Measurements from ENCODE around the gene CCDC40. TPM values are rescaled to one million over a fixed set of nuclear protein-coding genes. Genes with fewer than 3 reads are reported as not detected.

The CCDC40 gene, protein sequence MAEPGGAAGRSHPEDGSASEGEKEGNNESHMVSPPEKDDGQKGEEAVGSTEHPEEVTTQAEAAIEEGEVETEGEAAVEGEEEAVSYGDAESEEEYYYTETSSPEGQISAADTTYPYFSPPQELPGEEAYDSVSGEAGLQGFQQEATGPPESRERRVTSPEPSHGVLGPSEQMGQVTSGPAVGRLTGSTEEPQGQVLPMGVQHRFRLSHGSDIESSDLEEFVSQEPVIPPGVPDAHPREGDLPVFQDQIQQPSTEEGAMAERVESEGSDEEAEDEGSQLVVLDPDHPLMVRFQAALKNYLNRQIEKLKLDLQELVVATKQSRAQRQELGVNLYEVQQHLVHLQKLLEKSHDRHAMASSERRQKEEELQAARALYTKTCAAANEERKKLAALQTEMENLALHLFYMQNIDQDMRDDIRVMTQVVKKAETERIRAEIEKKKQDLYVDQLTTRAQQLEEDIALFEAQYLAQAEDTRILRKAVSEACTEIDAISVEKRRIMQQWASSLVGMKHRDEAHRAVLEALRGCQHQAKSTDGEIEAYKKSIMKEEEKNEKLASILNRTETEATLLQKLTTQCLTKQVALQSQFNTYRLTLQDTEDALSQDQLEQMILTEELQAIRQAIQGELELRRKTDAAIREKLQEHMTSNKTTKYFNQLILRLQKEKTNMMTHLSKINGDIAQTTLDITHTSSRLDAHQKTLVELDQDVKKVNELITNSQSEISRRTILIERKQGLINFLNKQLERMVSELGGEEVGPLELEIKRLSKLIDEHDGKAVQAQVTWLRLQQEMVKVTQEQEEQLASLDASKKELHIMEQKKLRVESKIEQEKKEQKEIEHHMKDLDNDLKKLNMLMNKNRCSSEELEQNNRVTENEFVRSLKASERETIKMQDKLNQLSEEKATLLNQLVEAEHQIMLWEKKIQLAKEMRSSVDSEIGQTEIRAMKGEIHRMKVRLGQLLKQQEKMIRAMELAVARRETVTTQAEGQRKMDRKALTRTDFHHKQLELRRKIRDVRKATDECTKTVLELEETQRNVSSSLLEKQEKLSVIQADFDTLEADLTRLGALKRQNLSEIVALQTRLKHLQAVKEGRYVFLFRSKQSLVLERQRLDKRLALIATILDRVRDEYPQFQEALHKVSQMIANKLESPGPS
- 1 to 10 TPM; 3.6 to 4.3 TPM for total RNA-seq
- polyA plus RNA-seq = not detected

DNA sequence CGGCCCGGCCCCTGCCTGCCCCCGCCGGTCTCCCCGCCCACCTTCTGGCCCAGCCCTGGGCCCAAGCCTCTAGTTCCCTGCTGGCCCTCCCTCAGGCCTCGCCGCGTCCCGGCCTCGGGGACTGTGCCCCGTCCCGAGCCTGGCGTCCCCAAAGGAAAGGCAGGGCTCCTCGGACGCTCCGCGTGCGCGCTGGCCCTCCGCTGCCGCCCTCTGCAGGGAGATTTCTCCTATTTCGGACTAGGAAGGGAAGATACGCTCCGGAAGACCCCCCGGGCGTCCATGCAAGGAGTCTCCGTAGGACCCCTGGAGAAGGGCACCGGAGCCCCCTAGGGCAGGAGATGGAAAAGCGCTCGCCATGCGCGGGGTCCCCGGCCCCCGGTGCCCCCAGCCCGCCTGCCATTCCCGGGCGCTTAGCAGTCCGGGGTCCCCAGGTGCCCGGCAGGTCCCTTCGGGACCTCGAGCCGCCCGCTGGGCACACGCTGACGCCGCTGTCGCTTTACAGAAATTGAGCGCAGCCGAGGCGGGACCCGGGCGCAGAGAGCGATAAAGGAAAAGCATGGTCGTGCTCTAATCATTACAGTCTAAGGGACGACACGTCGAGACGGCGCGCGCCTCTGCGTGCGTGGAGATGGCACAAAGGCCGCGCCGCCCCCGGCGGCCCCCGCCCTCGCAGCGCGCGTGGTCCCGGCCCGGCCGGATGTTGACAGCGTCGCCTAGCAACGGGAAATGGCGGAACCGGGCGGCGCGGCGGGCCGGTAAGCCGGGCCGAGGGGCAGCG, at the start of gene CCDC40:
TSS of gene CCDC40 (plus strand) at position 706 of the 778 bp plus-strand sequence. CDS start at position 727, 21 bp downstream.
- H3K9me3 ChIP-seq (ENCODE audit: low read length) = no peaks in the 10 kb centered on the region
- H3K4me1 ChIP-seq (ENCODE audit: insufficient read depth, low read length) = peaks cover 15% of the 10 kb centered on the region
- H3K9me3 Mint-ChIP-seq = no peaks in the 10 kb centered on the region
- peak within 1 kb of the TSS; percentile 77 to 95 (median 86) for H3K4me3 Mint-ChIP-seq
- H3K27ac ChIP-seq (ENCODE audit: low read depth, low read length) = peak within 1 kb of the TSS; percentile 65
- peak; percentile 71 to 91 (median 80) for DNase-seq
- ChIA-PET CTCF (no interaction called here), POLR2A (no interaction called here)
- peak within 1 kb of the TSS; percentile 77 for H3K4me3 ChIP-seq (ENCODE audit: low read length)
- no peaks in the 10 kb centered on the region for H3K36me3 ChIP-seq (ENCODE audit: insufficient read depth, low read length)
- H3K36me3 Mint-ChIP-seq = peaks cover 0 to 4% (median 0%) of the 10 kb centered on the region in 3 donors
- H3K27me3 ChIP-seq (ENCODE audit: insufficient read depth, low read length, poor library complexity, severe bottlenecking) = peaks cover 5% of the 10 kb centered on the region
- peak within 1 kb of the TSS in 7 of 8 donors; percentile 92 to 98 (median 96) for H3K27ac Mint-ChIP-seq
- H3K27me3 Mint-ChIP-seq = peaks cover 10 to 20% of the 10 kb centered on the region in 2 donors
- H3K4me1 Mint-ChIP-seq = peaks cover 11 to 14% (median 11%) of the 10 kb centered on the region in 3 donors

DNA sequence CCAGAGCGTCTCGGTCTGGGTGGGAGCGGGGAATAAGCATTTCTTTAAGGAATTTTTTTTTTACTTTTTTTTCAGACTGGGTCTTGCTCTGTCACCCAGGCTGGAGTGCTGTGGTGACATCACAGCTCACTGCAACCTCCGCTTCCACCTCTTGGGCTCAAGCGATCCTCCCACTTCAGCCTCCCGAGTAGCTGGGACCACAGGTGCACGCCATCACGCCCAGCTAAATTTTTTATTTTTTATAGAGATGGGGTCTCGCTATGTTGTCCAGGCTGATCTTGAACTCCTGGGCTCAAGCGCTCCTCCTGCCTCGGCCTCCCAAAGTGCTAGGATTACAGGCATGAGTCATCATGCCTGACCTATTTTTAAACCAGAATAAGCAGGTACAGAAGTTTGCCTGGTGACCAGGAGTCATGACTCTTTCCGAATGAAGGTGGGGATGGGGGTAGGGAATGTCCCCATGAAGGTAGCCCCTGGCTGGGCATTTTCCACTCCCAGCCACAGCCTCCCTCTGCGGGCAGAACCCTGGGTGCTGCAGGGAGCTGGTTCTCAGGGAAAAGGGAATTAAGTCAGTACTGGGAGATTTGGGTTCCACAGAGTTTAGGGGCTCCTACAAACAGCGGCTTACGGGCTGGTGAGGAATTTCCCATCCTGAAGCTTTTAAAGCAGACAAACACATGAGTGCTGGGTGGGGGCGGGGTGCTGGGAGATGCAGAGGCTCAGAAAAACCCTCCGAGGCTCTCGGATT, 49.1 kb upstream of the CCDC40 start:
- DNase-seq = peak in 1 of 5 donors; percentile 20
- H3K9me3 ChIP-seq (ENCODE audit: low read length) = no peaks in the 10 kb centered on the region
- peaks cover 0 to 13% of the 10 kb centered on the region in 2 donors for H3K27me3 Mint-ChIP-seq
- ChIA-PET CTCF (no interaction called here), POLR2A (no interaction called here)
- peaks cover 5% of the 10 kb centered on the region for H3K4me1 ChIP-seq (ENCODE audit: insufficient read depth, low read length)
- H3K4me3 Mint-ChIP-seq = no peak overlapping the region
- no peaks in the 10 kb centered on the region for H3K36me3 ChIP-seq (ENCODE audit: insufficient read depth, low read length)
- no peak overlapping the region for H3K27ac ChIP-seq (ENCODE audit: low read depth, low read length)
- no peaks in the 10 kb centered on the region for H3K27me3 ChIP-seq (ENCODE audit: insufficient read depth, low read length, poor library complexity, severe bottlenecking)
- H3K4me1 Mint-ChIP-seq = peaks cover 4 to 17% (median 10%) of the 10 kb centered on the region in 3 donors
- H3K9me3 Mint-ChIP-seq = no peaks in the 10 kb centered on the region
- no peak overlapping the region for H3K4me3 ChIP-seq (ENCODE audit: low read length)
- peak overlapping the region in 1 of 8 donors; percentile 42 for H3K27ac Mint-ChIP-seq
- H3K36me3 Mint-ChIP-seq = no peaks in the 10 kb centered on the region

DNA sequence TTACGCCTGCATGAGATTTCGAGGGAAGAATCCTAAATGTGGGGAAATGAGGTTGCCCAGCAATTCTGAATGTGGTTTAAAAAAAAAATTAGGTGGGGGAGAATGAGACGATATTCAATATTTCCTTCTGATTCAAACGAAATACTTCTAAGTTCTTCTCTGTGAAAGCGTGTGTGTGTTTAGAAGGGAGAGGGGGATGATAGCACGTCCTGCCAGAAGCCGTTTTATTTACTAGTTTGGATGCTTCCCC, 48.6 kb upstream of the CCDC40 start:
- Mint-ChIP-seq H3K36me3 (no peaks in the 10 kb centered on the region), H3K27ac (no peak overlapping the region), H3K9me3 (no peaks in the 10 kb centered on the region), H3K27me3 (peaks cover 0 to 15% of the 10 kb centered on the region in 2 donors), H3K4me3 (no peak overlapping the region), H3K4me1 (peaks cover 9 to 22% (median 15%) of the 10 kb centered on the region in 3 donors)
- Histone ChIP-seq H3K27ac (ENCODE audit: low read depth, low read length) (no peak overlapping the region), H3K36me3 (ENCODE audit: insufficient read depth, low read length) (no peaks in the 10 kb centered on the region), H3K4me1 (ENCODE audit: insufficient read depth, low read length) (peaks cover 10% of the 10 kb centered on the region), H3K9me3 (ENCODE audit: low read length) (no peaks in the 10 kb centered on the region), H3K27me3 (ENCODE audit: insufficient read depth, low read length, poor library complexity, severe bottlenecking) (no peaks in the 10 kb centered on the region), H3K4me3 (ENCODE audit: low read length) (no peak overlapping the region)
- ChIA-PET POLR2A (no interaction called here), CTCF (no interaction called here)
- DNase-seq = no peak

DNA sequence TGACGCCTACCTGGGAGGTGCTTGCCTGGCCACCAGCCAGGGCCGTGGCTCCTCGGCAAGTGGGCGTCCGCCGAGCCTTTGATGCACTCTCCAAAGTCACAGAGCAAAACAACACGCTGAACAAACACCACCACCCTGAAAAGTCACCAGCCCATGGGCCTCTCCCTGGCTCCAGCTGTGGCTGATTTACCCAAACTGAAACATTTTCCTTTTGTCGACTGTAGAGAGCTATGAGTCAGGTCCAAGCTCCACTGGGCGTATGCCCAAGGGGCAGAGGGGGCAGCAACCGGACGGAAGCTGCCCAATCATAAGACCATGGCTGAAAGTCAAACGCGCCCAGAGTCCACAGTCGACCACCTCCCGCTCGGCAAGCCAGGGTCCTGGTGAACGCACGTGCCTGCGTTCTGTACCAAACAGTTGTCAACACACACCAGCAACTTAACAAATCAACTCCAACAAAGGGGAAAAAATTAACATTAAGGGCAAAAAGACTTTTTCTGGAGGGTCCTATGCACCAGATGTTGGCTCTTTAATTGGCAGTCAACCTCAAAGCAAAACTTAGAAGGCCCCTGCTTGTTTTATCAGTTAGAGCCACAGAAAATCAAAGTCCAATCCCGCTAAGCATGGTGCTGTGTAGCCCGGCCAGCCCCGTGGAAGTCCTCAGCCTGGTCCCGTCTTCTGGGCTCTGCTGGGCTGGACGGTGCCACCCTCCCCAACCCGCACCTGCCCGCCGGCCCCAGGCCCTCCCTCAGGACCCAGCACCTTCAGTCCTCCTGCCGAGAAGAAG, 48.1 kb upstream of the CCDC40 start:
- Mint-ChIP-seq H3K27ac (peak overlapping the region in 2 of 8 donors; percentile 14 to 23), H3K4me3 (no peak overlapping the region), H3K27me3 (peaks cover 0 to 13% of the 10 kb centered on the region in 2 donors), H3K9me3 (no peaks in the 10 kb centered on the region), H3K4me1 (peaks cover 9 to 25% (median 16%) of the 10 kb centered on the region in 3 donors), H3K36me3 (no peaks in the 10 kb centered on the region)
- DNase-seq = peak in 1 of 5 donors; percentile 34
- Histone ChIP-seq H3K4me3 (ENCODE audit: low read length) (no peak overlapping the region), H3K4me1 (ENCODE audit: insufficient read depth, low read length) (peaks cover 15% of the 10 kb centered on the region), H3K9me3 (ENCODE audit: low read length) (no peaks in the 10 kb centered on the region), H3K36me3 (ENCODE audit: insufficient read depth, low read length) (no peaks in the 10 kb centered on the region), H3K27me3 (ENCODE audit: insufficient read depth, low read length, poor library complexity, severe bottlenecking) (no peaks in the 10 kb centered on the region), H3K27ac (ENCODE audit: low read depth, low read length) (no peak overlapping the region)
- CTCF ChIA-PET = no interaction called here
- POLR2A ChIA-PET = no interaction called here

DNA sequence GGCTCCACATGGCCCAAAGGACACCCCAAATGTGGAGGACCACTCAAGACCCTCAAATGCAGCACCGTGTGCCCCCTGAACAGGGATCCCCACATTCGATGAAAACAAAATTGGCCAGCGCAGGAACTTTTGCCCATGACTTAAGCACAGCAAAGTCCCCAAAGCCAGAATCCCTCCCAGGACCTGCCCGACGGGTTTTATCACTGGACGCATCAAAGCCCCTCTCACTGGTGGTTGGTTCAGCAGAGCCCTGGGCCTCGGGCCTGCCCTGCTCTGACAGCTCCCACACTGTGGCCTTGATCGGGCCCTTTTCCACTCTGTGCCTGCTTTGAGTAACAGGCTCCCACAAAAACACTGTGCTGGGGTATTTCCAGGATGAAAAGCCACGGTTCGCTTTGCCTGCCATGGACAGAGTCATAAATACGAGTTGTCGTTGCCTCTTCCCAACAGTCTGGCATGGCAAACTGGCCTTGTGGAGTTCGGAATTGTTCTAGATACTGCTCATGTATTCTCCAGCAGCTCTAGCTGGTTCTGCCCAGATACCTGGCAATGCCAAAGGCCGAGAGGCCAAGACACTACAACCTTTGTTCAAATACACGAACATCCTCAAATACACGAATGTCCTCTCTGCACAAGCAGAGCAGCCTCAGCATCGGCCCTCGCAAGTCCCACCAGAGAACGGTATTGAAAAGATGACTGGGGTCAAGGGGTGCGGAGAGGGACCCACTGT, 47.2 kb upstream of the CCDC40 start:
- ChIA-PET POLR2A (no interaction called here), CTCF (interaction anchor here (1.2 kb wide), 1 partner anchor 15 kb away, joined by 3 read pairs; no protein-coding TSS in a partner anchor)
- Mint-ChIP-seq H3K9me3 (no peaks in the 10 kb centered on the region), H3K4me3 (peak overlapping the region in 1 of 7 donors; percentile 24), H3K27ac (peak overlapping the region in 1 of 8 donors; percentile 23), H3K27me3 (peaks cover 0 to 13% of the 10 kb centered on the region in 2 donors), H3K4me1 (peaks cover 9 to 27% (median 16%) of the 10 kb centered on the region in 3 donors), H3K36me3 (no peaks in the 10 kb centered on the region)
- H3K27ac ChIP-seq (ENCODE audit: low read depth, low read length) = no peak overlapping the region
- DNase-seq = no peak
- no peaks in the 10 kb centered on the region for H3K9me3 ChIP-seq (ENCODE audit: low read length)
- peaks cover 23% of the 10 kb centered on the region for H3K4me1 ChIP-seq (ENCODE audit: insufficient read depth, low read length)
- H3K36me3 ChIP-seq (ENCODE audit: insufficient read depth, low read length) = no peaks in the 10 kb centered on the region
- no peak overlapping the region for H3K4me3 ChIP-seq (ENCODE audit: low read length)
- no peaks in the 10 kb centered on the region for H3K27me3 ChIP-seq (ENCODE audit: insufficient read depth, low read length, poor library complexity, severe bottlenecking)

DNA sequence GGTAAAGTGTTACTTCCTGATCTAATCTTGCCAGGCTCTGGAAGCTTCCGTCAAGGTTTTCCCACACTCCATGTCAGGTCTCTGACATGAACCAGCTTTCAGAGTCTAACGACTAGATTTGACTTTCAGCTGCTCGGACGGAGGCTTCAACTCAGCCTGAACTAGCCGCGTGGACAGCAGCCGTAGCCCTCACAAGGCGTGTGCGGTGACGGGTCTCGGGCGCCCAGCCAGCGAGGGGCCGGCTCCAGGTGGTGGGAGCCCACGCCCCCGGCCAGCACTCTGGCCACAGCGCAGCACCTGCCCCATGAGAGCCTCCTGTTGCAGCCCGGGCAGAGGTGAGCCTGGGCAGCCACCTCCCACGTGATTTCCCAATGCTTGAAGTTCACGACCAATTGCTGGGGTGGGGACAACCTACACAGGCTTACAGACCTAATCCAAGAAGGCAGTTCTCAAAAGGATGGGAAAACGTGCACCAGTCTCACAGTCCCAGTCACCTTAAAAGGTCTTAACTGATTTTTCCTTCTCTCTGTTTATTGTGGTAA, 46.3 kb upstream of the CCDC40 start:
- CTCF ChIA-PET = interaction anchor here (1.0 to 1.6 kb wide), 4 partner anchors 10 to 249 kb away, joined by 3 to 7 read pairs (median 6); no protein-coding TSS in a partner anchor
- Mint-ChIP-seq H3K36me3 (no peaks in the 10 kb centered on the region), H3K9me3 (no peaks in the 10 kb centered on the region), H3K4me1 (peaks cover 9 to 27% (median 16%) of the 10 kb centered on the region in 3 donors), H3K27ac (peak overlapping the region in 1 of 8 donors; percentile 39), H3K27me3 (peaks cover 0 to 13% of the 10 kb centered on the region in 2 donors), H3K4me3 (peak overlapping the region in 2 of 7 donors; percentile 37 to 54)
- Histone ChIP-seq H3K9me3 (ENCODE audit: low read length) (no peaks in the 10 kb centered on the region), H3K27ac (ENCODE audit: low read depth, low read length) (no peak overlapping the region), H3K36me3 (ENCODE audit: insufficient read depth, low read length) (no peaks in the 10 kb centered on the region), H3K27me3 (ENCODE audit: insufficient read depth, low read length, poor library complexity, severe bottlenecking) (no peaks in the 10 kb centered on the region), H3K4me1 (ENCODE audit: insufficient read depth, low read length) (peaks cover 23% of the 10 kb centered on the region), H3K4me3 (ENCODE audit: low read length) (no peak overlapping the region)
- DNase-seq = no peak
- POLR2A ChIA-PET = no interaction called here

Measured in CD8-positive, alpha-beta memory T cell (primary cell).